GM10266 (cell line): ENCODE measurements around the gene CHMP5.

Experiments used
- DNase-seq: peaks from one replicate; pipeline ENCODE4 v3.0.0; 2012; ENCODE audit errors: extremely low spot score
- TF ChIP-seq, protein P1 (sequence below): IDR thresholded peaks from 2 replicates; pipeline ENCODE4 v1.5.1; 2012; ENCODE audit warnings: mild to moderate bottlenecking, low read depth; ENCODE audit not compliant: control insufficient read depth, insufficient read depth; ENCODE audit errors: missing control alignments

CHMP5 gene

DNA sequence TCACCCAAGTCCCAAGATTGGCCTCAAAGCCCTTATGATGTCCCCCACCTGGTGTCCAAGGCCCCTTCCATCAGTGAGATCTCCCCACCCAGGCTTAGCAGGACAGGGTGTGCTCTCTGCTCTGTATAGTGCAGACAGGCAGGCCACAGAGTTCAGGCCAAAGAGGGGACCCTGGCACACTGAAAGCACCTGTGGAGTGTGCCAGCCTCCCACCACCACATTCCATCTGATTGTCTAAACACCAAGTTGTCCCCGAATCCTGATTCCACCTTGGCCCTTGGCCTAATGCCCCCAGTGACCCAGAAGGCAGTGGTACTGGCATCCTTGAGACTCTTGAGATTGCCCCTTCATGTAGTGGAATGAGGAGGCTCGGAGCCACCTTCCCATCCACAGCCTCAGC is 19.5 kb upstream of the CHMP5 start:
- TF ChIP-seq, protein P1, sequence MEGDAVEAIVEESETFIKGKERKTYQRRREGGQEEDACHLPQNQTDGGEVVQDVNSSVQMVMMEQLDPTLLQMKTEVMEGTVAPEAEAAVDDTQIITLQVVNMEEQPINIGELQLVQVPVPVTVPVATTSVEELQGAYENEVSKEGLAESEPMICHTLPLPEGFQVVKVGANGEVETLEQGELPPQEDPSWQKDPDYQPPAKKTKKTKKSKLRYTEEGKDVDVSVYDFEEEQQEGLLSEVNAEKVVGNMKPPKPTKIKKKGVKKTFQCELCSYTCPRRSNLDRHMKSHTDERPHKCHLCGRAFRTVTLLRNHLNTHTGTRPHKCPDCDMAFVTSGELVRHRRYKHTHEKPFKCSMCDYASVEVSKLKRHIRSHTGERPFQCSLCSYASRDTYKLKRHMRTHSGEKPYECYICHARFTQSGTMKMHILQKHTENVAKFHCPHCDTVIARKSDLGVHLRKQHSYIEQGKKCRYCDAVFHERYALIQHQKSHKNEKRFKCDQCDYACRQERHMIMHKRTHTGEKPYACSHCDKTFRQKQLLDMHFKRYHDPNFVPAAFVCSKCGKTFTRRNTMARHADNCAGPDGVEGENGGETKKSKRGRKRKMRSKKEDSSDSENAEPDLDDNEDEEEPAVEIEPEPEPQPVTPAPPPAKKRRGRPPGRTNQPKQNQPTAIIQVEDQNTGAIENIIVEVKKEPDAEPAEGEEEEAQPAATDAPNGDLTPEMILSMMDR, result no peak

GRCh38 chr9:33246269-33246860 is 18.5 kb upstream of the CHMP5 start:
- DNase-seq, result no peak
- TF ChIP-seq, protein P1, result no peak

More for the DNA sequence above, 19.5 kb upstream of the CHMP5 start:
- DNase-seq, result no peak

DNA sequence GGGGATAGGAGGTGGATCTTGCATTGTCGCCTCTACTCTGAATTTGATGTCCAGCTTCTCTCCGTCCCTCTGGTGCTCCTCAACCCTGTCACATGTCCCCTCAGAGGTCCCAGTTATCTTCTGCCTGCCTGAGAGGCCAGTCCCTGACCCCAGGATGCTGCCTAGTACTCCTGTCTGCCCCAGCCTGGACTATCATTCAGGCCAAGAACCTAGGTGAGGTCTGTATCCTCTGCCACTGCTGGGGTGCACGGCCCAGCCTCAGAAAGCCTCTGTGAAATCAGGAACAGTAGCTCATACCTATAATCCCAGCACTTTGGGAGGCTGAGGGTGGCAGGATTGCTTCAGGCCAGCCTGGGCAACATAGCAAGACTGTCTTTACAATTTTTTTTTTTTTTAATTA is 16.2 kb upstream of the CHMP5 start:
- TF ChIP-seq, protein P1, result no peak
- no peak for DNase-seq

GRCh38 chr9:33249087-33249658 is 15.7 kb upstream of the CHMP5 start:
- DNase-seq, result peak; percentile 23
- TF ChIP-seq, protein P1, result no peak

DNA sequence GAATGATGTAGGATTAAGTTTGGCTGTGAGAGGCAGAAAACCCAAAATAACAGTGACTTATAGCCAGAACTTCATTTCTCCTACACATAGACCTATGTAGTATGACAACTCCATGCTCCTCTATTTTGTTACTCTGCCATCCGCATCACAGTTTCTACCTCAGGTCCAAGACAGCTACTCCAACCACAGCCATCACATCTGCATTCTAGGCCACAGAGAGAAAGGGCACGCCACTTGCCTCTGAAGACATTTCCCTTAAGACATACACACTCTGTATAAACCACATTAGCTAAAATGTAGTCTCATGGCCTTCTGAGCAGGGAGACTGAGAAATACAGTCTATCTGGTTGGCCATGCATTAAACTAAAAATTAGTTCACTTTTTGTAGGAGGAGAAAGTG is 14.9 kb upstream of the CHMP5 start:
- DNase-seq, result no peak
- TF ChIP-seq, protein P1, result no peak

- TF ChIP-seq, protein P1, result no peak
Observed at GRCh38 chr9:33250458-33250995, 14.3 kb upstream of the CHMP5 start.

DNA sequence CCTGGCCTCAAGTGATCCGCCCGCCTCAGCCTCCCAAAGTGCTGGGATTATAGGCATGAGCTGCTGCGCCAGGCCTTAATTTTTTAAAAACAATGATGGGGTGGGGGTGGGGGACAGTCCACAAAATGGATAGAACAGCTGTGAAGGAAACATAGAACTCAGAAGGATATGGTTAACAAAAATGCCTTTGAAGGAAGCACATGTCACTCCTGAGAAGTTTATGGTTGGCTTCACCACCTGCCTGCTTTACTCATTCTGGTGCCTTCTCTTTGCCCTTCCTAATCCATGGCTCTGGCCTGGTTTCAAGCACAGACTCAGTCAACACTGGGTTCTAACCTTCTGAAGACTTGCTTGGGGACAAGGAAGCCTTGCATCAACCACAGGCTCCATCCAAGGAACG is 10.6 kb upstream of the CHMP5 start:
- DNase-seq, result no peak
- TF ChIP-seq, protein P1, result no peak

More at GRCh38 chr9:33250458-33250995, 14.3 kb upstream of the CHMP5 start:
- DNase-seq, result no peak
